Peyer's patch (tissue), 4 donors: ENCODE results near the gene CATSPERD.

Source experiments
- POLR2A ChIP-seq, 2 donors: fragments of 450-650 bp; IDR thresholded peaks; one replicate each; pipeline ENCODE4 v1.5.1; 2017; ENCODE audit warnings: antibody characterized with exemption in 2 of 2, mild to moderate bottlenecking in 2 of 2, moderate library complexity in 2 of 2
- TF ChIP-seq, protein P1 (sequence below), 6 experiments: fragments of 450-650 bp in 4 of 6; fragments of 200-600 bp in 2 of 6; sonication (generic) in 1 of 6; IDR thresholded peaks; one replicate each; pipeline ENCODE4 v1.5.1; 2017 to 2019; ENCODE audit warnings: antibody characterized with exemption in 6 of 6, mild to moderate bottlenecking in 3 of 6, moderate library complexity in 1 of 6

DNA sequence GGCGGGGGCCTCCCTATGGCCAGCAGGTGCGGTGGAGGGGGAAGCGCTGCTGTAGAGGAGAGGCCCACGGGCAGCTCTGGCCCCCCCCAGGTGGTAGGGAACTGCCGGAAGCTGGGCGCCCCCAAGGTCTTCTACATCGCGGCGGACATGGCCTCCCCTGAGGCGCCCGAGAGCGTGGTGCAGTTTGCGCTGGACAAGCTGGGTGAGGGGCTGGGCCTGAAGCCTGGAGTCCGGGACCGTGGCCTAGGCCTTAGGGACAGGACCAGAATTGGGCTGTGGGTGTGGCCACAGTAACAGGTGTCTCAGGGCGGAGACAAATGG, 34.2 kb upstream of the CATSPERD start:
- TF ChIP-seq, protein P1, sequence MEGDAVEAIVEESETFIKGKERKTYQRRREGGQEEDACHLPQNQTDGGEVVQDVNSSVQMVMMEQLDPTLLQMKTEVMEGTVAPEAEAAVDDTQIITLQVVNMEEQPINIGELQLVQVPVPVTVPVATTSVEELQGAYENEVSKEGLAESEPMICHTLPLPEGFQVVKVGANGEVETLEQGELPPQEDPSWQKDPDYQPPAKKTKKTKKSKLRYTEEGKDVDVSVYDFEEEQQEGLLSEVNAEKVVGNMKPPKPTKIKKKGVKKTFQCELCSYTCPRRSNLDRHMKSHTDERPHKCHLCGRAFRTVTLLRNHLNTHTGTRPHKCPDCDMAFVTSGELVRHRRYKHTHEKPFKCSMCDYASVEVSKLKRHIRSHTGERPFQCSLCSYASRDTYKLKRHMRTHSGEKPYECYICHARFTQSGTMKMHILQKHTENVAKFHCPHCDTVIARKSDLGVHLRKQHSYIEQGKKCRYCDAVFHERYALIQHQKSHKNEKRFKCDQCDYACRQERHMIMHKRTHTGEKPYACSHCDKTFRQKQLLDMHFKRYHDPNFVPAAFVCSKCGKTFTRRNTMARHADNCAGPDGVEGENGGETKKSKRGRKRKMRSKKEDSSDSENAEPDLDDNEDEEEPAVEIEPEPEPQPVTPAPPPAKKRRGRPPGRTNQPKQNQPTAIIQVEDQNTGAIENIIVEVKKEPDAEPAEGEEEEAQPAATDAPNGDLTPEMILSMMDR (IDR thresholded peaks at IDR 0.05): no peak
- no peak for TF ChIP-seq POLR2A (IDR thresholded peaks at IDR 0.05)
